Transverse colon (tissue), 4 donors: Measurements from ENCODE around the gene TMEM52B.

Experiments
- EP300 ChIP-seq: sonication (generic); formaldehyde crosslinking; IDR thresholded peaks from one replicate; pipeline ENCODE4 v1.6.1; 2017; ENCODE audit warnings: antibody characterized with exemption, low read depth
- POLR2AphosphoS5 ChIP-seq, 3 donors: sonication (generic); formaldehyde crosslinking; IDR thresholded peaks; one replicate each; pipeline ENCODE4 v1.6.1; 2016; ENCODE audit warnings: antibody characterized with exemption in 3 of 3
- TF ChIP-seq, protein P1 (sequence below), 5 experiments: fragments of 200-600 bp in 3 of 5; fragments of 450-650 bp in 2 of 5; sonication (generic) in 3 of 5; IDR thresholded peaks; 1 replicate in 2 of 5; 2 replicates in 3 of 5; pipeline ENCODE4 v1.5.1; 2016 to 2017; ENCODE audit warnings: antibody characterized with exemption in 5 of 5, inconsistent platforms in 3 of 5, mild to moderate bottlenecking in 2 of 5, moderate library complexity in 1 of 5

DNA sequence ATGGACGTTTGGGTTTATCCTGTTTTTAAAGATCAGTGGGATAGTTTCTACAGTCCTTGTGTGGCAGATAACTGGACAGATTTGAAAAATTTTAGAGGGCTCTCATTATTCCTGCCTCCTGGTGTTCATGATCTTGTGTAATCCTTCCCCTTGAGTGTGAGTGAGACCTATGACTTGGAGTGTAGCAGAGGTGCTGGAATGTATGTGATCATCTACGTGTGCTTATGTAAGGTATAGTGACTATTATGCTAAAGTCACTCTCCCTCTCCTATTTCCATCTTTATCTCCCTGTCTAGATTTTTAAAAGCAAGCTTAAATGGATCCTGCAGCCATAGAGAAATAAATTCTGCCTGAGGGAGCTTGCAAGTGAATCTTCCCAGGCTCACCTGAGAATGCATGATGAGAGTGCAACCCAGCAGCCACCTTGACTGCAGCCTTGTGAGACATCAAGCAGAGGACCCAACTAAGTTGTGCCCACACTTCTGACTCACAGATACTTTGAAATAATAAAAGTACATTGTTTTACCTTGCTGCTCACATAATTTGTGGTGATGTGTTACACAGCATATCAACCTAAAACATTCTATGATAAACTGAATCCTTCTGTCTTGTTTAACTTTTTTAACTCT lies 3.7 kb upstream of the TMEM52B start:
- TF ChIP-seq, protein P1, sequence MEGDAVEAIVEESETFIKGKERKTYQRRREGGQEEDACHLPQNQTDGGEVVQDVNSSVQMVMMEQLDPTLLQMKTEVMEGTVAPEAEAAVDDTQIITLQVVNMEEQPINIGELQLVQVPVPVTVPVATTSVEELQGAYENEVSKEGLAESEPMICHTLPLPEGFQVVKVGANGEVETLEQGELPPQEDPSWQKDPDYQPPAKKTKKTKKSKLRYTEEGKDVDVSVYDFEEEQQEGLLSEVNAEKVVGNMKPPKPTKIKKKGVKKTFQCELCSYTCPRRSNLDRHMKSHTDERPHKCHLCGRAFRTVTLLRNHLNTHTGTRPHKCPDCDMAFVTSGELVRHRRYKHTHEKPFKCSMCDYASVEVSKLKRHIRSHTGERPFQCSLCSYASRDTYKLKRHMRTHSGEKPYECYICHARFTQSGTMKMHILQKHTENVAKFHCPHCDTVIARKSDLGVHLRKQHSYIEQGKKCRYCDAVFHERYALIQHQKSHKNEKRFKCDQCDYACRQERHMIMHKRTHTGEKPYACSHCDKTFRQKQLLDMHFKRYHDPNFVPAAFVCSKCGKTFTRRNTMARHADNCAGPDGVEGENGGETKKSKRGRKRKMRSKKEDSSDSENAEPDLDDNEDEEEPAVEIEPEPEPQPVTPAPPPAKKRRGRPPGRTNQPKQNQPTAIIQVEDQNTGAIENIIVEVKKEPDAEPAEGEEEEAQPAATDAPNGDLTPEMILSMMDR (IDR thresholded peaks at IDR 0.05) = no peak
- no peak for TF ChIP-seq POLR2AphosphoS5 (IDR thresholded peaks at IDR 0.05)
- no peak for TF ChIP-seq EP300
